Measurements from ENCODE around the gene CAMTA1. TPM values are rescaled to one million over a fixed set of nuclear protein-coding genes. Genes with fewer than 3 reads are reported as not detected.
A peak's percentile ranks its signal among the peaks of the same experiment; 100 is the strongest.

The CAMTA1 gene
- total RNA-seq, 2 donors from 2014 or later: 100 to 102 TPM

DNA sequence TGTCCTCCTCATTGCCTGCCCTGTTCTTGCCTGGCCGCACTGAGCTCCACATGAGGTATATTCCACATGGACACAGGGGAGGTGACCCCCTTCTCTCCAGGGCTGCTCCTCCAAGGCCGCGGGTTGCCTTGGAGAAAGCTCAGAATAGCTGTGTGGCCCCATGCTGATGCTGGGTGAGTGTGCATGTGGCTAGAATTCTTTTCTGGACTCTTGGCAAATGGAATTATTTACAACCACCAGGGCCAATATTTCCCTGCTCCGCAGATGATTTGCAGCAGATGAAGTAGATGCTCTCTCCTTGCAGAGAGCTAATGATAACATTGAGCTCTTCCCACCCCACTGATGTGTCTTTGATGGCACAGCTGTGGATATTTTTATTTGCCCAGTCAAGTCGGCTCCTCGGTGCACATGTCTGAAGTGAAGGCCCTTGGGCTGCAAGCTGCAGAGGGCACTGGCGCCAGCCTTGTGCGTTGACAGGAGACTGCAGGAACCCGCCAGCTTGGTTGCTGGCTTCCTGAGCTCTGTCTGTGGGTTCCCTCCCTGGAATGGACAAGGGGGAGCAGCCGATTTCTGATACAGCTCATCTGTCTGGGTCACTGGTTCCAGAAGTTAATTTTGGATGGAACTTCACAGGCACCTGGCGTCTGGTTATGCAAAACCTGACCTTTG is 581.2 kb downstream of the CAMTA1 start:
- 84% methylated on average over 11 of the region's 11 CpGs for WGBS
- TF ChIP-seq, protein P1, sequence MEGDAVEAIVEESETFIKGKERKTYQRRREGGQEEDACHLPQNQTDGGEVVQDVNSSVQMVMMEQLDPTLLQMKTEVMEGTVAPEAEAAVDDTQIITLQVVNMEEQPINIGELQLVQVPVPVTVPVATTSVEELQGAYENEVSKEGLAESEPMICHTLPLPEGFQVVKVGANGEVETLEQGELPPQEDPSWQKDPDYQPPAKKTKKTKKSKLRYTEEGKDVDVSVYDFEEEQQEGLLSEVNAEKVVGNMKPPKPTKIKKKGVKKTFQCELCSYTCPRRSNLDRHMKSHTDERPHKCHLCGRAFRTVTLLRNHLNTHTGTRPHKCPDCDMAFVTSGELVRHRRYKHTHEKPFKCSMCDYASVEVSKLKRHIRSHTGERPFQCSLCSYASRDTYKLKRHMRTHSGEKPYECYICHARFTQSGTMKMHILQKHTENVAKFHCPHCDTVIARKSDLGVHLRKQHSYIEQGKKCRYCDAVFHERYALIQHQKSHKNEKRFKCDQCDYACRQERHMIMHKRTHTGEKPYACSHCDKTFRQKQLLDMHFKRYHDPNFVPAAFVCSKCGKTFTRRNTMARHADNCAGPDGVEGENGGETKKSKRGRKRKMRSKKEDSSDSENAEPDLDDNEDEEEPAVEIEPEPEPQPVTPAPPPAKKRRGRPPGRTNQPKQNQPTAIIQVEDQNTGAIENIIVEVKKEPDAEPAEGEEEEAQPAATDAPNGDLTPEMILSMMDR (IDR thresholded peaks at IDR 0.05): no peak
- TF ChIP-seq POLR2AphosphoS5 (IDR thresholded peaks at IDR 0.05) (no peak), POLR2A (IDR thresholded peaks at IDR 0.05) (no peak)
- no peaks in the 10 kb centered on the region for H3K27me3 ChIP-seq (replicated peaks; ENCODE audit: insufficient read depth)
- H3K4me1 ChIP-seq (replicated peaks): no peaks in the 10 kb centered on the region
- no peaks in the 10 kb centered on the region for H3K9me3 ChIP-seq
- intact Hi-C loops (cut with DNase I): no loop called here
- no peak for DNase-seq (ENCODE audit: low spot score)
- no peak overlapping the region for H3K27ac ChIP-seq
- no peak overlapping the region for H3K4me3 ChIP-seq
- H3K36me3 ChIP-seq: no peaks in the 10 kb centered on the region

DNA sequence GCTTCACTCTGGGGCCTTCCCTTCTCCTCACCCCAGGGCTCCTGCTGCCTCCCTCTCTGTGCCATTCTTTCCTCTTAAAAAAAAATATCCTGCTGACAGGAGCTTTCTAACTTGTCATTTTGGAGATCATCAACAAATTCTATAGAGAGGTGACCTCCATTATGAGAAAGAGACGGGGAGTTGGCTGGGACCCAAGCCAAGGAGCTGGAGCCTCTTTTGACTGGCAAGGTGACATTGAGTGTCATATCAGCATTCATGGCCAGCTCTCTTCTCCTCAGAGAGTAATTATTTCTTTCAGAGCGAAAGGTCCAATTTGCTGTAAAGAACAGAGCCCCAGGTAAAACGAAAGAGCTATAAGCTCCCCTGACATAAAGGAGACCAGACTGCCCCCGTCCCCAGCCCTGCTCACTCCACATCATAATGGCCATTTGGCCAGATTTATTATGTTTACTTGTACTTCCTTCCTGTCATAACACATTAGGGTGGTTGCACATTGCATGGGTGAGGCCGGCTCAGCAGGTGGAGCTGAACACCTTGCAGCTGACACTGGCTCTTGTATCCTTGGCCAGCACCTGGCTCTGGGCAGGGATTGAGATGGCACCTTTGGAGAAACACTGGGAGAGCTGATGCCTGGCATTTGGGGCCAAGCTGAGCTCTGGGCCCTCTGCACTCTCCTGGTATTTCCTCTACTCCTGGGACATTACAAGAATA is 581.9 kb downstream of the CAMTA1 start:
- no peak for TF ChIP-seq POLR2A (IDR thresholded peaks at IDR 0.05)
- TF ChIP-seq, protein P1 (IDR thresholded peaks at IDR 0.05): peak in 1 of 4 experiments; percentile 14
- TF ChIP-seq POLR2AphosphoS5 (IDR thresholded peaks at IDR 0.05): peak; percentile 21
- H3K4me3 ChIP-seq: no peak overlapping the region
- no peaks in the 10 kb centered on the region for H3K4me1 ChIP-seq (replicated peaks)
- H3K27me3 ChIP-seq (replicated peaks; ENCODE audit: insufficient read depth): no peaks in the 10 kb centered on the region
- no peak overlapping the region for H3K27ac ChIP-seq
- H3K9me3 ChIP-seq: no peaks in the 10 kb centered on the region
- H3K36me3 ChIP-seq: no peaks in the 10 kb centered on the region
- intact Hi-C loops (cut with DNase I): no loop called here
- peak; percentile 24 for DNase-seq (ENCODE audit: low spot score)
- WGBS: 71% methylated on average over 5 of the region's 5 CpGs

- 87% methylated on average over 7 of the region's 8 CpGs for WGBS
- TF ChIP-seq, protein P1 (IDR thresholded peaks at IDR 0.05): no peak
- TF ChIP-seq POLR2A (IDR thresholded peaks at IDR 0.05) (no peak), POLR2AphosphoS5 (IDR thresholded peaks at IDR 0.05) (no peak)
- H3K4me1 ChIP-seq (replicated peaks): no peaks in the 10 kb centered on the region
- no peak for DNase-seq (ENCODE audit: low spot score)
- no peaks in the 10 kb centered on the region for H3K9me3 ChIP-seq
- no peak overlapping the region for H3K27ac ChIP-seq
- H3K4me3 ChIP-seq: no peak overlapping the region
- no peaks in the 10 kb centered on the region for H3K27me3 ChIP-seq (replicated peaks; ENCODE audit: insufficient read depth)
- intact Hi-C loops (cut with DNase I): no loop called here
- H3K36me3 ChIP-seq: no peaks in the 10 kb centered on the region
Measured at GRCh38 chr1:7369866-7370265, 584.6 kb downstream of the CAMTA1 start.

- 87% methylated on average over 6 of the region's 6 CpGs for WGBS
- no peak for DNase-seq (ENCODE audit: low spot score)
- H3K4me3 ChIP-seq: no peak overlapping the region
- intact Hi-C loops (cut with DNase I): no loop called here
- H3K36me3 ChIP-seq: no peaks in the 10 kb centered on the region
- H3K27ac ChIP-seq: no peak overlapping the region
- H3K27me3 ChIP-seq (replicated peaks; ENCODE audit: insufficient read depth): no peaks in the 10 kb centered on the region
- TF ChIP-seq POLR2A (IDR thresholded peaks at IDR 0.05) (no peak), POLR2AphosphoS5 (IDR thresholded peaks at IDR 0.05) (no peak)
- TF ChIP-seq, protein P1 (IDR thresholded peaks at IDR 0.05): no peak
- no peaks in the 10 kb centered on the region for H3K4me1 ChIP-seq (replicated peaks)
- H3K9me3 ChIP-seq: no peaks in the 10 kb centered on the region
Measured at GRCh38 chr1:7371926-7372325, 586.7 kb downstream of the CAMTA1 start.

Data from prostate gland (tissue), 2 donors.